MCF 10A (cell line): Measurements from ENCODE around the gene ANKDD1B. TPM values are rescaled to one million over a fixed set of nuclear protein-coding genes. Genes with fewer than 3 reads are reported as not detected.

Source experiments
- BruUV-seq: library from RNA; stranded (reverse); fragments of 400-500 nt; replicated peaks from 2 replicates; lab custom pipeline; 2021; lab: Mats Ljungman, UMichigan
- CTCF ChIA-PET: fragments of 300-600 bp; sonication (Branson Sonifier 250); formaldehyde crosslinking; extraction: SDS; loops from one replicate; lab custom pipeline; 2021; ENCODE audit warnings: antibody characterized with exemption, inconsistent platforms; lab: Yijun Ruan, JAX
- POLR2A ChIA-PET: fragments of 300-600, 350-650 bp; sonication (Branson Sonifier 250); formaldehyde crosslinking; extraction: SDS; loops from one replicate; lab custom pipeline; 2020; ENCODE audit warnings: antibody characterized with exemption, inconsistent platforms; lab: Yijun Ruan, JAX
- DNase-seq: peaks from one replicate; pipeline ENCODE4 v3.0.0-alpha.2; 2018; ENCODE audit not compliant: unreplicated experiment
- H3K27ac Mint-ChIP-seq: one replicate; pipeline ENCODE4 v1.8.0; 2022; ENCODE audit warnings: mild to moderate bottlenecking, low read depth, mixed read lengths; ENCODE audit not compliant: unreplicated experiment
- H3K27me3 Mint-ChIP-seq: one replicate; pipeline ENCODE4 v1.8.0; 2022; ENCODE audit warnings: mixed read lengths; ENCODE audit not compliant: insufficient read depth, unreplicated experiment
- H3K36me3 Mint-ChIP-seq: one replicate; pipeline ENCODE4 v1.8.0; 2022; ENCODE audit warnings: mild to moderate bottlenecking, moderate library complexity, mixed read lengths; ENCODE audit not compliant: insufficient read depth, unreplicated experiment
- H3K4me1 Mint-ChIP-seq: one replicate; pipeline ENCODE4 v1.8.0; 2022; ENCODE audit warnings: mixed read lengths; ENCODE audit not compliant: insufficient read depth, unreplicated experiment
- H3K4me3 Mint-ChIP-seq: one replicate; pipeline ENCODE4 v1.8.0; 2022; ENCODE audit warnings: mild to moderate bottlenecking, moderate library complexity, mixed read lengths; ENCODE audit not compliant: unreplicated experiment
- H3K9me3 Mint-ChIP-seq: one replicate; pipeline ENCODE4 v1.8.0; 2022; ENCODE audit warnings: mixed read lengths; ENCODE audit not compliant: unreplicated experiment
- CTCF ChIP-seq: fragments of 200-600 bp; IDR thresholded peaks from one replicate; pipeline ENCODE4 v1.8.0; 2022; ENCODE audit warnings: antibody characterized with exemption, mild to moderate bottlenecking; ENCODE audit not compliant: unreplicated experiment
- intact Hi-C: fragments of 100-400 bp; cut with micrococcal nuclease; formaldehyde crosslinking; loops from 2 replicates; pipeline ENCODE4 v1.14.1; 2022
- total RNA-seq: library from RNA; stranded (reverse); gene quantifications from 2 replicates; pipeline ENCODE4 v1.2.3, GENCODE V29; 2022

The ANKDD1B gene
- total RNA-seq, 1 experiment from 2014 or later, result 0.68 TPM

DNA sequence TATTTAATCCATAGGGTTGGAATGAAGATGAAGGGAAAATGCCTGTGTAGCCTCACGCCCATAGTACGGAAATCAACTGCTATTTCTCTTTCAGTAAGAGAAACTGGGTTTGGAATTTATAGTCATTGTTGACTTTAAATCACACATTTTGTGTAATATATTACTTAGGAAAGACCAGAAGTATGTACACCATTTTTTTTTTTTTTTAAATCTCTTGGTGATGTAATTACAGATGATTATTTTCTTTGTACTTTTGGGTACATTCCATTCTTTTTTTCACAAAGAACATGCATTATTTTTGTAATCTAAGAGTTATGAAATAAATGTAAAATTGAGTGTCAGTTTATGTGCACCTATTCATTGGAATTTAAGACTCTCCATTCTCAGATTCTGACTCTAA, 60.3 kb downstream of the ANKDD1B start:
- intact Hi-C loops, result no loop called here
- POLR2A ChIA-PET, result no interaction called here
- CTCF ChIA-PET, result no interaction called here
- peak; percentile 15 for DNase-seq
- peak overlapping the region; percentile 18 for H3K27ac Mint-ChIP-seq
- H3K9me3 Mint-ChIP-seq, result no peaks in the 10 kb centered on the region
- no TSS peak for BruUV-seq
- peaks cover 25% of the 10 kb centered on the region for H3K4me1 Mint-ChIP-seq
- TF ChIP-seq CTCF, result no peak
- H3K27me3 Mint-ChIP-seq, result no peaks in the 10 kb centered on the region
- H3K4me3 Mint-ChIP-seq, result no peak overlapping the region
- H3K36me3 Mint-ChIP-seq, result peaks cover 22% of the 10 kb centered on the region

- Mint-ChIP-seq H3K4me3 (no peak overlapping the region), H3K4me1 (peaks cover 25% of the 10 kb centered on the region), H3K9me3 (no peaks in the 10 kb centered on the region), H3K27ac (peak overlapping the region; percentile 18), H3K27me3 (no peaks in the 10 kb centered on the region), H3K36me3 (peaks cover 33% of the 10 kb centered on the region)
- intact Hi-C loops, result no loop called here
- CTCF ChIA-PET, result interaction anchor here (0.7 to 0.8 kb wide), 2 partner anchors 10 to 608 kb away, joined by 3 read pairs; no protein-coding TSS in a partner anchor
- TF ChIP-seq CTCF, result no peak
- peak; percentile 66 for DNase-seq
- BruUV-seq, result no TSS peak
- POLR2A ChIA-PET, result no interaction called here
Measured at GRCh38 chr5:75672616-75673015, 61.4 kb downstream of the ANKDD1B start.

DNA sequence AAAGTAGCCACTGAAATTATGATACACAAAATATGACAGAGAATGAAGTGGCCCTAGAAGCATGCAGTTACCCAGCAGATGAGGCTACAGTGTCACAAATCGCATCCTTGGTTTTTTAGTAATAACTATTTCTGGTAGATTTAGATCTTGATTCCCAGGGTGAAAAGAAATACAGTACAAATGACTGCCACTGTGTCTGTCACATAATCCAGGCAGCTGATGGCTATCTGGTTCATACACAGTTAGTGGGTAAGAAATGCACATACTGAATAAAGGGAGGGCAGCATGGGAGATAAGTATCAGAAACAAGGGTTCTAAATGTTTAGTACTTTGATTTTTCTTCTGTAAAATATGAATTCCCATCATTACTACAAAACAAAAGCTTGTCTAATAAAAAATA, 64.5 kb downstream of the ANKDD1B start:
- BruUV-seq, result no TSS peak
- ChIA-PET POLR2A (interaction anchor here (0.8 kb wide), 1 partner anchor 166 kb away, joined by 4 read pairs; no protein-coding TSS in a partner anchor), CTCF (interaction anchor here (0.6 kb wide), 1 partner anchor 219 kb away, joined by 3 read pairs; no protein-coding TSS in a partner anchor)
- Mint-ChIP-seq H3K9me3 (no peaks in the 10 kb centered on the region), H3K4me3 (no peak overlapping the region), H3K4me1 (peaks cover 8% of the 10 kb centered on the region), H3K27ac (no peak overlapping the region), H3K27me3 (no peaks in the 10 kb centered on the region), H3K36me3 (peaks cover 44% of the 10 kb centered on the region)
- intact Hi-C loops, result no loop called here
- DNase-seq, result no peak
- TF ChIP-seq CTCF, result no peak

DNA sequence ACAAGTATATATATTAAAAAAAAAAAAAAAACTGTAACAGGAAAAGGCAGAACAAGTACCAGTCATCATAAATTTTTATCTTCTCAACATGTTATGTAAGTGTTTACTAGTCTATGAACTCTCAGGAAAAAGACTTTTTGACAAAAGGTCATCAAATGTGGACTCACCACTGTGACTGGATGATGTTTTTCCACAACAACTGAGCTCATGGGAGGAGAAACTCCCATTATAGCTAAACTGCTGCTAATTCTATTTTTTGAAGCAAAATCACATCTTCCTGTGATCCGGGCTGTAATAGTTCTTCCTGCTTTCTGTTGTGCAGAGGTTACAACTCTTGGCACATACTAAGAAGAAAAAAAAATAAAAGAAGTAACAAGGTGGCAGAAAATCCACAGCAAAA, 66.4 kb downstream of the ANKDD1B start:
- Mint-ChIP-seq H3K27ac (no peak overlapping the region), H3K36me3 (peaks cover 37% of the 10 kb centered on the region), H3K4me1 (peaks cover 1% of the 10 kb centered on the region), H3K4me3 (no peak overlapping the region), H3K9me3 (no peaks in the 10 kb centered on the region), H3K27me3 (no peaks in the 10 kb centered on the region)
- POLR2A ChIA-PET, result no interaction called here
- CTCF ChIA-PET, result interaction anchor here (0.6 to 0.8 kb wide), 2 partner anchors 411 to 440 kb away, joined by 3 to 5 read pairs; no protein-coding TSS in a partner anchor
- intact Hi-C loops, result no loop called here
- no peak for DNase-seq
- no peak for TF ChIP-seq CTCF
- BruUV-seq, result no TSS peak
